H9 (cell line): ENCODE data around the gene WWC1. TPM values are rescaled to one million over a fixed set of nuclear protein-coding genes. Genes with fewer than 3 reads are reported as not detected.

ENCODE experiments used
- DNase-seq: peaks from one replicate; pipeline ENCODE4 v3.0.0-alpha.2; 2017
- H2AFZ ChIP-seq: one replicate; pipeline ENCODE4 v1.6.1; 2013; ENCODE audit warnings: mild to moderate bottlenecking, low read length, control low read depth, moderate library complexity
- H2AK5ac ChIP-seq: 2 replicates; pipeline ENCODE4 v1.6.1; 2013; ENCODE audit warnings: low read length, control low read depth, mixed read lengths; ENCODE audit not compliant: insufficient read length
- H2BK120ac ChIP-seq: one replicate; pipeline ENCODE4 v1.6.1; 2013; ENCODE audit warnings: low read depth, mild to moderate bottlenecking, low read length, control low read depth, inconsistent platforms; ENCODE audit not compliant: poor library complexity, severe bottlenecking
- H2BK12ac ChIP-seq: 2 replicates; pipeline ENCODE4 v1.6.1; 2013; ENCODE audit warnings: low read length, control low read depth, mixed read lengths, low read depth; ENCODE audit not compliant: insufficient read length
- H2BK15ac ChIP-seq: 2 replicates; pipeline ENCODE4 v1.6.1; 2013; ENCODE audit warnings: low read depth, low read length, control low read depth
- H2BK20ac ChIP-seq: one replicate; pipeline ENCODE4 v1.6.1; 2013; ENCODE audit warnings: low read depth, mild to moderate bottlenecking, low read length, control low read depth, inconsistent platforms; ENCODE audit not compliant: poor library complexity, severe bottlenecking
- H2BK5ac ChIP-seq: 2 replicates; pipeline ENCODE4 v1.6.1; 2013; ENCODE audit warnings: low read length, control low read depth, mixed read lengths; ENCODE audit not compliant: insufficient read length
- H3K14ac ChIP-seq: 2 replicates; pipeline ENCODE4 v1.6.1; 2013; ENCODE audit warnings: low read length, control low read depth; ENCODE audit not compliant: insufficient read depth
- H3K18ac ChIP-seq: 2 replicates; pipeline ENCODE4 v1.6.1; 2013; ENCODE audit warnings: low read depth, mild to moderate bottlenecking, mixed read lengths, low read length, control low read depth; ENCODE audit not compliant: insufficient read length
- H3K23ac ChIP-seq: 2 replicates; pipeline ENCODE4 v1.6.1; 2013; ENCODE audit warnings: low read length, control low read depth, mixed read lengths, low read depth; ENCODE audit not compliant: insufficient read length
- H3K23me2 ChIP-seq: 2 replicates; pipeline ENCODE4 v1.6.1; 2013; ENCODE audit warnings: low read depth, mild to moderate bottlenecking, mixed read lengths, low read length, control low read depth; ENCODE audit not compliant: insufficient read length, poor library complexity, severe bottlenecking
- H3K27ac ChIP-seq: 2 replicates; pipeline ENCODE4 v1.5.1; 2013; ENCODE audit warnings: low read length, control low read depth, mixed read lengths, low read depth; ENCODE audit not compliant: insufficient read length
- H3K27me3 ChIP-seq: 2 replicates; pipeline ENCODE4 v1.6.1; 2013; ENCODE audit warnings: low read length, control low read depth, inconsistent platforms; ENCODE audit not compliant: insufficient read depth
- H3K4ac ChIP-seq: 2 replicates; pipeline ENCODE4 v1.6.1; 2013; ENCODE audit warnings: low read depth, mild to moderate bottlenecking, control low read depth, inconsistent platforms, low read length, moderate library complexity
- H3K4me1 ChIP-seq: 2 replicates; pipeline ENCODE4 v1.6.1; 2013; ENCODE audit warnings: low read length, control low read depth, inconsistent platforms; ENCODE audit not compliant: insufficient read depth
- H3K4me2 ChIP-seq: 2 replicates; pipeline ENCODE4 v1.6.1; 2013; ENCODE audit warnings: low read length, control low read depth, mixed read lengths; ENCODE audit not compliant: insufficient read length, insufficient read depth
- H3K56ac ChIP-seq: 2 replicates; pipeline ENCODE4 v1.6.1; 2013; ENCODE audit warnings: low read depth, mild to moderate bottlenecking, mixed read lengths, low read length, control low read depth; ENCODE audit not compliant: insufficient read length
- H3K79me1 ChIP-seq: 2 replicates; pipeline ENCODE4 v1.6.1; 2013; ENCODE audit warnings: low read depth, mild to moderate bottlenecking, moderate library complexity, low read length, control low read depth, inconsistent platforms; ENCODE audit not compliant: insufficient read depth, poor library complexity, severe bottlenecking
- H3K79me2 ChIP-seq: 2 replicates; pipeline ENCODE4 v1.6.1; 2013; ENCODE audit warnings: low read length, control low read depth, inconsistent platforms; ENCODE audit not compliant: insufficient read depth
- H3K9ac ChIP-seq: 2 replicates; pipeline ENCODE4 v1.6.1; 2013; ENCODE audit warnings: low read length, control low read depth, mixed read lengths; ENCODE audit not compliant: insufficient read length; ENCODE audit errors: extremely low read depth
- H3K9me3 ChIP-seq: one replicate; pipeline ENCODE4 v1.6.1; 2013; ENCODE audit warnings: low read depth, low read length, inconsistent platforms; ENCODE audit not compliant: control insufficient read depth
- H3T11ph ChIP-seq: one replicate; pipeline ENCODE4 v1.6.1; 2013; ENCODE audit warnings: mild to moderate bottlenecking, low read length, control low read depth, inconsistent platforms
- H4K20me1 ChIP-seq: one replicate; pipeline ENCODE4 v1.6.1; 2013; ENCODE audit not compliant: control insufficient read depth, insufficient read length, insufficient read depth
- H4K5ac ChIP-seq: 2 replicates; pipeline ENCODE4 v1.6.1; 2013; ENCODE audit warnings: low read depth, mild to moderate bottlenecking, mixed read lengths, low read length, control low read depth; ENCODE audit not compliant: insufficient read length
- H4K8ac ChIP-seq: replicated peaks from 2 replicates; pipeline ENCODE4 v1.6.1; 2013; ENCODE audit warnings: low read length, control low read depth, mixed read lengths, low read depth; ENCODE audit not compliant: insufficient read length
- H4K91ac ChIP-seq: 2 replicates; pipeline ENCODE4 v1.6.1; 2013; ENCODE audit warnings: low read depth, mild to moderate bottlenecking, moderate library complexity, mixed read lengths, low read length, control low read depth; ENCODE audit not compliant: insufficient read length
- H3K27ac Mint-ChIP-seq, 3 experiments: 2 replicates in 2 of 3; 3 replicates in 1 of 3; pipeline ENCODE4 v1.8.0; 2020 to 2021; ENCODE audit warnings: mixed read lengths in 3 of 3, mild to moderate bottlenecking in 1 of 3, moderate library complexity in 1 of 3
- H3K27me3 Mint-ChIP-seq: 2 replicates; pipeline ENCODE4 v1.8.0; 2021; ENCODE audit warnings: low read depth, mild to moderate bottlenecking, moderate library complexity, mixed read lengths
- H3K36me3 Mint-ChIP-seq, 3 experiments: 2 replicates in 2 of 3; 3 replicates in 1 of 3; pipeline ENCODE4 v1.8.0; 2020 to 2021; ENCODE audit warnings: low read depth in 3 of 3, mixed read lengths in 3 of 3; ENCODE audit not compliant: insufficient read depth in 1 of 3
- H3K4me1 Mint-ChIP-seq, 2 experiments: 2 replicates each; pipeline ENCODE4 v1.8.0; 2020; ENCODE audit warnings: mixed read lengths in 2 of 2
- H3K4me3 Mint-ChIP-seq, 2 experiments: 2 replicates in 1 of 2; 3 replicates in 1 of 2; pipeline ENCODE4 v1.8.0; 2020 to 2021; ENCODE audit warnings: mild to moderate bottlenecking in 2 of 2, mixed read lengths in 2 of 2, moderate library complexity in 1 of 2
- H3K9me3 Mint-ChIP-seq, 2 experiments: 2 replicates in 1 of 2; 3 replicates in 1 of 2; pipeline ENCODE4 v1.8.0; 2020; ENCODE audit warnings: mild to moderate bottlenecking in 2 of 2, mixed read lengths in 2 of 2, moderate library complexity in 1 of 2
- CTCF ChIP-seq: fragments of 200-600 bp; sonication (generic); conservative IDR thresholded peaks from 3 replicates; pipeline ENCODE4 v1.8.0; 2021; ENCODE audit warnings: antibody characterized with exemption, mild to moderate bottlenecking
- WGBS: extraction: QIAGEN DNeasy Blood & Tissue Kit; methylation state at CpG from one replicate; pipeline ENCODE4 v1.1.7; 2013; ENCODE audit warnings: missing lambda C conversion rate, low lambda C conversion rate, mixed read lengths; ENCODE audit not compliant: insufficient read length; ENCODE audit errors: extremely low coverage; 5-methylcytosine and 5-hydroxymethylcytosine counted together
- total RNA-seq: library from RNA; stranded (reverse); gene quantifications from 2 replicates; pipeline ENCODE4 v1.2.1, GENCODE V29; 2021

The WWC1 gene
- total RNA-seq, 1 experiment from 2014 or later: 28.2 TPM

GRCh38 chr5:168341178-168341577 lies 49.7 kb downstream of the WWC1 start:
- Histone ChIP-seq H2BK120ac (no peak overlapping the region), H4K20me1 (no peaks in the 10 kb centered on the region), H2AFZ (no peak overlapping the region), H3K79me2 (no peaks in the 10 kb centered on the region), H3K9ac (no peak overlapping the region), H3K4me2 (no peak overlapping the region), H3K4ac (no peak overlapping the region), H2BK12ac (no peak overlapping the region), H2BK20ac (no peak overlapping the region), H3K56ac (no peak overlapping the region), H3K14ac (no peak overlapping the region), H4K5ac (no peak overlapping the region), H3K23me2 (no peaks in the 10 kb centered on the region), H3K79me1 (no peaks in the 10 kb centered on the region), H2AK5ac (no peak overlapping the region), H4K91ac (no peak overlapping the region), H2BK15ac (no peak overlapping the region), H3T11ph (no peak overlapping the region), H3K27ac (no peak overlapping the region), H3K18ac (no peak overlapping the region), H3K4me1 (0 out of 2 replicates have a peak, but pooled peaks cover 6% of the 10 kb centered on the region), H3K27me3 (no peaks in the 10 kb centered on the region), H3K23ac (no peak overlapping the region), H4K8ac (no peak overlapping the region), H2BK5ac (no peak overlapping the region), H3K9me3 (no peaks in the 10 kb centered on the region)
- H3K4me1 Mint-ChIP-seq: peaks cover 46 to 63% of the 10 kb centered on the region in 2 experiments
- no peak overlapping the region for H3K4me3 Mint-ChIP-seq
- WGBS: no CpG with 5 or more reads among the region's 2 CpGs
- no peaks in the 10 kb centered on the region for H3K27me3 Mint-ChIP-seq
- H3K36me3 Mint-ChIP-seq: peaks cover 8 to 16% (median 9%) of the 10 kb centered on the region in 3 experiments
- DNase-seq: no peak
- H3K9me3 Mint-ChIP-seq: no peaks in the 10 kb centered on the region; a peak in 1 of 5 replicates
- H3K27ac Mint-ChIP-seq: no peak overlapping the region
- TF ChIP-seq CTCF: no peak
